ENCODE measurements around the gene RFX2. TPM values are rescaled to one million over a fixed set of nuclear protein-coding genes. Genes with fewer than 3 reads are reported as not detected.

The RFX2 gene
- total RNA-seq, 1 donor from 2014 or later: 3.9 TPM

DNA sequence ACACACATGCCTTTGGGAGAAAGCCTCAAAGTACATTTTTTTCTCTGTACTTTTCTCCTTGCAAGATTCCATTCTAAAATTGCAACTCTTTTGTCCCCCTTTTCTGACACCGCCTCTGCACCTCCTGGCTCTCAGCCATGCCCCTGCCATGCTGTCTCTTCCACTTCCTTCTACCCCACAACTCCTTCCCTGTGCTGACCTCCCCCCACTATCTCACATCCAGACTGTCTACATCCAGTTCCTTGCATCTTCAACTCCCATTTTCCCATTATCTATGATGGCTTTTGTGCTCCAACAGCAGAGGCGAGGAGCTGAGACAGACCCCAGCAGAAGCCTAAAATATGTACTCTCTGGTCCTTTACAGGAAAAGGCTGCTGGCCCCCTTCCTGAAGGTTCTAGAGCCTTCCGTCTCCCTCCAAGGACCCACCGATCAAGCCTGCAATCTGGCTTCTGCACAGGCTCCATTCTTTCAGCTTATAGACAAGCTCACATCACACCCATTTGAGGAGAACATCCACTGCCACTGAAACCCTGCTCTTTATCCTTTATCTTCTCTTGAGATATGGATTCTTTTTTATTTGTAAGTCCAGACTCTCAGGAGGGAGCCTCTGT is 50.2 kb downstream of the RFX2 start:
- no peak for DNase-seq (ENCODE audit: low read depth)

DNA sequence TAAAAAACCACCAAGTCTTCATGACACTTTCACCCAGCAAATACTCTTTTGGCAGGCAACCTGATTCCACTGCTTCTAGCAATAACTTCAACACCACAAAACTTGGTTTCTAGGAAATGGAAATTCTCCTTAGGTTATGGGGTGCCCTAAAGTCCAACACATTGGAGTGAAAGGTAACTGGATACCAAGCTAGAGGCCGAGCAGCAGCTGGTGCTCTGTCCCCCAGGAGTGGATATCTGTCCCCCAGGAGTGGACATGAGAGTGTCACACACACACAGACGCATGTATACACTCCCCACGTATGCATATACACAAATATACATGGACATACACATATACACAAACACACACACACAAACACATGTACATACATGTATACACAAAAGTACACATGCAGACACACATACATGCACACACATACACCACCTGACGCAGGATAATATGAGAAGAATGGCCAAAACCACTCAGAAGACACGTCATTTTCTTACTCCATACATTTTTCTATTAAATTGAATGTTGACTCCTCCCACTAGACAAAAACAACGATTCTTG is 50.8 kb downstream of the RFX2 start:
- DNase-seq (ENCODE audit: low read depth): no peak

DNA sequence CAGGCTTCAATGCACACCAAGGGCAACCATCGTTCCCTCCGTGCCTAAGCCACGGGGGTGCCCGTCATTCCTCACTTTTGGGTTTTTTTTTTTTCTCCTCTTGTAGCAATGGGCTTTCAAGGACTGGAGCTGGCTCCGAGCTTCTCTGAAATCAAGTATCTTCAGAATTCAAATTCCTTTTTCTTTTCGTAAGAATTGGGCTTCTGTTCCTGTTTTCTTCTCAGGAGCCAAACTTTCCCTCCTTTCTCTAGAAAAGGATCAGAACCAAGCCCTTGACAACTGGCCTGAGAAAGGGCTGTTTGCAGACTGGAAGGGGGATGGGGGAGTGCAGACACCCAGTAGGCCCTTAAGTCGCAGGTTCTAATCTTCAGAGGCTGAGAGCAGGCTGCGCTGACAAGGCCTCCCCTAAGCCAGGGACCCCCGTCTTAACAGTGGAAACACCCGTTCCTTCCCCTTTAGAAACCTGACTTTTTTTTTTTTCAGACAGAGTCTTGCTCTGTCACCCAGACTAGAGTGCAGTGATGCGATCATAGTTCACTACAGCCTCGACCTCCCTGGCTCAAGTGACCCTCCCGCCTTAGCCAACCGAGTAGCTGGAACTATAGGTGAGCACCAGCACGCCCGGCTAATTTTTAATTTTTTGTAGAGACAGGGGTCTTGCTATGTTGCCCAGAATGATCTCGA is 51.6 kb downstream of the RFX2 start:
- no peak for DNase-seq (ENCODE audit: low read depth)

DNA sequence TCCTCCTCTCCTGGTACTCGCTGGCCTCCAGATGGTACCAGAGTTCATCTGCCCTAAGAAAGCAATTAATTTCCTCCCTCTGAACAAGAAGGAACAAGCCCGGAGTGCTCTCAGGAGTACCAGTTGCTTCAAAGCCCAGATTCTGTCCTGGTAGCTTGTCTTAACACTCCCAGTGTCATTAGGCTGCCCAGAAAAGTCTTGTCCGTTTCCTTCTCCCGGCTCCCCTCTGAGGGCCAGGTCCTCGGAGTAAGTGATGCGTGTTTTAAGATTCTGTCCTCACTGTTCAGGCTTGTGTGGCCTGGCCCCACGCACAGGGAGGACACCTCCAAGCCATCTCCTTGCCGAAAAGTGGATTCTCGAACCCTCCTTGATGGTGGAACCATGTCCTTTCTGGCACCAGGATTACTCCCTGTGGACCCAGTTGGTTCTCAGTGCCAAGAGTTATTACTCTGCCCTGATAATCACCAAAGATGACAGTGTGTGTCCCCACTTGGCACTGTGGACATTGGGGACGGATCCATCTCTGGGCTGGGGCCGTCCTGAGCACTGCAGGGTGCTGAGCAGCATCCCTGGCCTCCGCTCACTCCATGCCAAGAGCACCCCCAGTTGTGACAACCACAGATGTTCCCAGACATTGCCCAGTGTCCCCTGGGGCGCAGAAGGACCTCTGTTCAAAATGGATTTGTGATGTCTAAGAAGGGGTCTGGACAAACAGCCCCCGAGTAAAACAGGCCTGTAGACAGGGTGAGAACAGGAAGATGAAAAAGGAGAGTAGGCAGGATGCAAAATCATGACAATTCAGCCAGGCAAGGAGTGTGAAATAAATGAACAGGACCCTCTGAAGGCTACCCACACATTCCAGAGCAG is 52.4 kb downstream of the RFX2 start:
- DNase-seq (ENCODE audit: low read depth): no peak

DNA sequence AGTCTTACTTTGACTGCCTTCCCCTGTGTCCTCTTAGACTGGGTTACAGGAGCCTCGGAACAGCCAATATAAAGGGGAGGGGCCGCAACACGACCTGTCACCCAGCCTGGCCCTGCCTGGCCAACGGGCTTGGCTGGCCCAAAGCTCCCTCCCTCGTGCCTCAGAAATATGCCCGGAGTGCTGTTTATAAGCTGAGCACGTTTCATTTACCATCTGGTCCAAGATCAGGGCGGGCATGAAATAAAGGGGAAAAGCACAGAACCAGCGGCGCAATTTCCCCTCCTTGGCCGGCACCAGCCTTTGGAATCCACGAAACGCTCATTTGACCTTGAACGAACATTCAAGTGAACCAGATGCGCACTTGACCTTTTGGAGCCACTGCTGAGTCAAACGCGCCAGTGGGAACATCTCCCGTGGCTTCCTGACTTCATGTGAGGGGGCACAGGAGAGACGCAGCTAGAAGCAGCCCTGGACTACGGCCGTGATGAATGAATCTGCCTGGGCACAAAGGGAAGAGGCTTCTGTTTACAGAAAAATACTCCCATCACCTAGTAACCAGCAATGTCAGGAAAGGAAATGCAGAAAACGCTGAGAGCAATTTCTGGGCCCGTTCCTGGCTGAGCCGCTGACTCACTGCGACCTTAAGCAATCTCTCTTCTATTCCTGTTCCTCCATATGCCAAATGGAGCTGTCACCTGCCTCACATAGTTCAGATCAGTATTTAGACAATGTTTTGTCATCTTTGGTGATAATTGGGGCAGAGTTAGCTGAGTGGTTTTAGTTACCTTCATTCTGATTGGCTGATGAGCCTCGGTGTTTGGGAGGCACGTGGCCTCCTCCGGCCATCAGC is 53.3 kb downstream of the RFX2 start:
- peak; percentile 98 for DNase-seq (ENCODE audit: low read depth)

DNA sequence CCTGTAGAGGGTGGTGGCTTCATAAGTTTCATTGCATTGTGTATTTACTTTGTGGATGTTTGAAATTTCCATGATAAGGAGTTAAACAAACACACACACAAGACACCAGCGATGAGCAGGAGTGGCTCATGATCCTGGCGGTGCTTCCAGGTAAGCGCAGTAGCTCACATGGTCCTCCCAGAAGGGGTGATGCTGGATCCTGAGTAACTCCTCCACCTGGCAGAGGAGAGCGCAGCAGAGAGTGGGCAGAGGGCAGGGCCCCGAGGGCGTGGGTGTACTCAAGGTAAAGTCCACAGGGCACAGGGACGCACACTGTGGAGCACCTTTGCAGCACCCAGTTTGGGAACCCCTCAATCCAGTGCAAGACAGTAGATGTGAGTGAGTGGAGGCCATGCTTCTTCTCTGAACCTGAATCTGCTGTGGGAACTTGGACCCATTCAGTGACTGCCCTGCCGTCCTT is 54.0 kb downstream of the RFX2 start:
- DNase-seq (ENCODE audit: low read depth): no peak

DNA sequence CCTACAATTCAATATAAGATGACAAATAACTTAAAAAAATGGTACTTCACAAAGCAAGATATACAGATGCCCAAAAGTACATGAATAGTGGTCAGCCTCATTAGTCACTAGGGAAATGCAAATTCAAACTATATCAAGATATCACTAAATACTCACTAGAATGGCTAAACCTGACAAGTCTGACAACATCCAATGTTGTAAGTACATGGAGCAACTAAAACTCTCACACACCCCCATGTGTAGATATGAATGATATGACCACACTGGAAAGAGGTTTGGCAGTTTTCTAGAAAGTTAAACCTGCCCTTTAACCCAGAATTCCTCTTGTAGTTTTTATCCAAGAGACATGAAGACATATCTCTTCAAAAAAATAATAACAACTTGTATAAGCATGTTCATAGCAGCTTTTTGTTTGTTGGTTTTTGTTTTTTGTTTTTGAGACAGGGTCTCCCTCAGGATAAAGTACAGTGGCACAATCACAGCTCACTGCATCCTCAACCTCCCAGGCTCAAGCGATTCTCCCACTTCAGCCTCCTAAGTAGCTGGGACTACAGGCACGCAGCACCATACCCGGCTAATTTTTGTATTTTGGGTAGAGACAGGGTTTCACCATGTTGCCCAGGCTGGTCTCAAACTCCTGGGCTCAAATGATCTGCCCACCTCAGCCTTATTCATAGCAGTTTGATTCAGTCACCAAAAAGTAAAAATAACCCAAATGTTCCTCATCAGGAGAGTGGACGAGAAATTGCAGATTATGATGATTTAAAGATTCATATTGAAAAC is 55.1 kb downstream of the RFX2 start:
- no peak for DNase-seq (ENCODE audit: low read depth)

DNA sequence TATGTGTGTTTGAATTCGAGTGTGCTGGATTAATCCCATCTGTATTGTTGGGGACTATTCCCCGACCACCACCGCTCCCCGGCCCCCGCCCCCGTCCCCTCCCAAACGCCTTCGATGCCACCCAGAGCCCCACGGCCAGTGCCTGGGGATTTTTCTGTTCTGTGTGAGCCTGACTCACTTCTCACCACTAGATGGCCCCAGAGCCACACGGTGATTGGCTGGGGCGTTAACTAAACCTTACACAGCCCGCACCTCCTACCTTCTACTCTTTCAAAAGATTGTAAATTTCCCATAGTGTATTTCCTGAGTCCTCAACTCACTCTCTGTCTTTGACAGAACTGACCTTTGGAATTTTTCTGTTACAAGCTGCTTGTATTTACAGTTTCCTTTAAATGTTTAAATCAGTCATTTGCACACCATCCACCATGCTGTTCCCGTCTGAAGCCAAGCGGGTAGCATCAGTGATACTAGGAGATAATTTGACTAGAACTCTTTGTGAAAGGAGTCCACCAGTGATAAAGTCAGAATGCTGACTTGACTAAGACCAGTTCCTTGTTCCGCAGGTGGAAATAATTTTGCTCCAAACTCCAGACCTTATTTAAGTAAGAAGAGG is 61.4 kb downstream of the RFX2 start:
- DNase-seq (ENCODE audit: low read depth): peak; percentile 53

DNA sequence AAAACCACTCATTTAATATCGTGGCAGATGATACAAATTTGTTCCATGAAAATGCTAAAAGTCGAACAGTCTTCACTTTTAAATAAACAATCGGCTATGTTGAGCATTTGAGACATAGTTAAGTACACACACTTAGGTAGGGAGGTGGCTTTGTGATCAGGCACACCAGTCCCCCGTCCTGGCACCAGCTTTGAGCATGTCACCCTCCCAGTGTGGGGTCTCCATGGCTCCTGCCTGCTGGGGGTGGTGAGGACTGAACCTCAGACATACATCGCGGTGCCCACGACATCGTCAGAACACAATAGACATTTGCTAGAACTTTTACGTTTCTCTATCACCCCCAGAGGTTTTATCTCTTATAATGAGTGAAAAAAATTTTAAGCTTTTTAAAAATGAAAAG is 62.0 kb downstream of the RFX2 start:
- no peak for DNase-seq (ENCODE audit: low read depth)

DNA sequence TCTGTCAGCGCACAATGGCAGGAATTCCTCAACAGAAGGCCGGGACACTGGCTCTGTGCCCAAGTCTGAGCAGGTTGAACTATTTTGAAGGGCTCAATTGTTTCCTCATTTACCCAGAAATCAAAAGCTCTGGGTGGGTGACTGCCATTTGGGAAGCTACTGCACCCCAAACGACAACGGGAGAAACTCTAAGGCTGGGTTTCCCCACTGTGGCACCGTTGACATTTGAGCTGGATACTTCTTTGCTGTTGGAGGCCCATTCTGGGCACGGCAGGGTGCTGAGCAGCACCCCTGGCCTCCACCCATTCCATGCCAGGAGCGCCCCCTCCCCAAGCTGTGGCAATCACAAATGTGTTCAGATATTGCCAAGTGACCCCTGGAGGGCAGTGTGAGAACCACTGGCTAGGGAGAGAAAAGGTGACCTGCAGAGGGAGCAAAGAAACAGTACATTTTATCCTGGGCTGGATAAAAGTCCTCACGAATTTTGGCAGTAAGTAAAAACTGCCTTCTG is 62.5 kb downstream of the RFX2 start:
- DNase-seq (ENCODE audit: low read depth): peak; percentile 49

DNA sequence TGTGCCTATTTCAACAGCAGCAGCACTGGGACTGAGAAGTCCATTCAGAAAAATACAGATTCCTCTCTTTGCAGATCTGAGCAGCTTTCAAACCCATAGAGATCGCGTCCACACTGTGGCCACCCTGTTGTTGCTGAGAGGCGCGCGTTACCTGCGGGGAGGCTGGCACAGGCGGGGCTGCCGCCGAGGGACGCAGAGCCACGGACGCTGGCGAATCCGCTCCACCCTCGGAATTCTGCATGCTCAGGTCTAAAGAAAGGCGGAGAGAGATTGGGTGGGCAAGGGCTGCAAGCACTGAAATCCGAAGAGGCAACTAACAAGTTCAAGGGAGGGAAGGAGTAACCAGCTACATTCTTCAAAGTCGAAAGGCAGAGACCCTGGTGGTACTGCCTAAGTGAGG is 63.0 kb downstream of the RFX2 start:
- DNase-seq (ENCODE audit: low read depth): no peak

DNA sequence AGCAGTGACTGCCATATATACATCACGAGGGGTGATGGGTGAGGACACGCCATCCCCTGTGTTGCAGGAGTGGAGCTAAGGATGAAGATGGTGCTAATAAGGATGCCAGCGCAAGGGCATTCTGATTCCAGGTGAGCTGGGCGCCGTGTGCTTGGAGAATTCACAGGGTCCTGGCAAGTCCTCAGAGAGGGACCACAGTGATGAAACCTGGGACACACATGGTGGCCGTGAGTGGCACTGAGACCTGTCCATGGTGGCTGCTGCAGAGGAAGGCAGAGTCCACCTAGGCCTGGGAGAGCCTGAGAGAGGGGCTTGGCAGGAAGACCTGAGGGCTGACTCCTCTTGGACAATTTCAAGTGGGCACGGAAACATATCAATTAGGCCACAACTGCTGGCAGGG is 65.2 kb downstream of the RFX2 start:
- no peak for DNase-seq (ENCODE audit: low read depth)

DNA sequence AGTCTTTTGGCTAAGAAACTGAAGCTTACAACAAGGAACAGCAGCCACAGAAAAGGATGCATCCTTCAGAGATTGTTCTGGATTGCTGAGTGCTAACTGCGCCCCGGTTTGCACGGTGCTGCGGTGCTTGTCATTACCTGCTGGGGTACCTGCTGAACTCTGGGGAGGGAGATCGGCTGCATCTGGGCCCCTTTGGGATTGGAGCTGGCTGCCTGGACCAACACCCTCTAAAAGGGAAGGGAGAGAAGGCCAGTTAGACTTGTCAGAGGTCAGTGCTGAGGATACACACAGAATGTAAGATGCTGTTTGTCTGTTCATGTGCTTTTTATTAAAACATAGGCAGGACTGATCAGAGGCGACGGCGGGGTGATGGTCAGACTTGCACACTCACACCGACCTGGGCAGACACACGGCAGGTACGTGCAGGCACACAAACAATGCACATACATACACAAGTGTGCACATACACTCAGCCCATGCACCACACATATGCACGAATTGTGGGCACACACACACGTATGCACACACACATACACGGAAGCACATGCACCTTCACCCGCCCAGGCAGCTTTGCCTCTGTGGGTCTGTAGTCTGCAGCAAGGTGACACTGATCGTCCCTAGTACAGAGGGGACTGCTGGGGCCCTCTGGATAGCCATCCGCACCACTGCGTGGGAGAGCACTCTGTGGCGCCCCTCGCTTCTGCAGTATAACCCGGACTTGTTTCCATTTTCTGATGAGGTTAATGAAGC is 66.1 kb downstream of the RFX2 start:
- no peak for DNase-seq (ENCODE audit: low read depth)

DNA sequence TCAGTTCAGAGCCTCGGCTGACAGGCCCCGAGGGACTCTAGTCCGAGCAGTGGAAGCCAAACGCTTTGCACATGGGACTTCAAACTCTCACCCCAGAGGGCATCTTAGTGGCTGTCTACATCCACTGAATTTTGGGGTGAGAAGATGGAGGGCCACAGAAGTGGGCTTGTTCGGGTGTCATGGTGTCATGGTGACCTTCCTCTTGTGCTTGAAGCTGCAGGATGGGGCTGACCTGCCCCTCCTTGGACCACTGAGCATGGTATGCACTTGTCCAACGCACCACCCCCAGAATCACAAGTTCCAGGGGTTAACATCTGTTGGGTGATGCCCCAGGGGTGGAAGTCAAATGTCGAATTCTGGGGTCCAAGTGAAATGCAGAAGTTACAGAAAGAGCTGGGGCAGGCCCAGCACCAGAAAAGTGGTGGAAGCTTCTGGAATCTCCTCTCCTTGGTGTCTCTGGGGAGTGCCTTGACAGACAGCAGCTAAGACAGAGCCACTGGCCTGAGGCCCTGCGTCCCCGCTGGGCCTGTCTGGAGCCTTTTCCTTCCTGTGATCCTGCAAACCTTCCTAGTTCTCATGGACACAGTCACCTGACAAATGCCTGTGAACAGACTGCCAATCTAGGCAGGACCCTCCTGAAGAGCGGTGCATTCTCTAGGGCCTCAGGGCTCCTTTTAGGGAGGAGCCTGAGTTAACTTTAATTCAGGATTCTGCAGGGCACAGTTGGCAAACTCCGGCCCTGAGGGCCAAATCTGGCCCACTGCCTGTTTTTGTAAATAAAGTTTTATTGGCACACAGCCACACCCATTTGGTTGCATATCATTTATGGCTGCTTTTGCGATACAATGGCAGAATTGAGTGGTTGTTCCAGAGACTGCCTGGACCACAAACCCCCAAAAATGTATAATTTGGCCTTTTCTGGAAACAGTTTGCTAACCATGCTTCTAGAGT is 67.2 kb downstream of the RFX2 start:
- no peak for DNase-seq (ENCODE audit: low read depth)

DNA sequence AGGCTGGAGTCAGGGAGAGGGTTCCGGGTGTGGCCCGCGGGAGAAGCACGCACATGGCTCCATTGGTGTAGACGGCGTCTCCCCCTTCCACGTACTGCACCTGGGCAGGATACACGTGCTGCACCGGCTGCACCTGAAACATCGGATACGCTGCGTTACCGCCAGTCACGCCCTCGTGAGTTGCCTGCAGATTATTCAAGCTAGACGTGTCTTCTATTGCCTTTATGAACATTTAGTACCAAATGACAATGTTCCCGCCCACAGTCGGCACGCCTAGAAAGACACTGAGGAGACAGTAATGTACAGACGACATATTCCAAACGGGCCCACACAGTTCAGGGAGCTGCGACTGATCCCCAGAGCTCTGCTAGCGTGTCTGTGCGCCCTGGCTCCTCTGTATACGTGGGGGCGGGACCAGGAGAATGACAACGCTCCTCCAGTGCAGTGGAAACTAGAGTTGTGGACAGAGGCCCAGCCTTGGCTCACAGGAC is 68.3 kb downstream of the RFX2 start:
- DNase-seq (ENCODE audit: low read depth): no peak

DNA sequence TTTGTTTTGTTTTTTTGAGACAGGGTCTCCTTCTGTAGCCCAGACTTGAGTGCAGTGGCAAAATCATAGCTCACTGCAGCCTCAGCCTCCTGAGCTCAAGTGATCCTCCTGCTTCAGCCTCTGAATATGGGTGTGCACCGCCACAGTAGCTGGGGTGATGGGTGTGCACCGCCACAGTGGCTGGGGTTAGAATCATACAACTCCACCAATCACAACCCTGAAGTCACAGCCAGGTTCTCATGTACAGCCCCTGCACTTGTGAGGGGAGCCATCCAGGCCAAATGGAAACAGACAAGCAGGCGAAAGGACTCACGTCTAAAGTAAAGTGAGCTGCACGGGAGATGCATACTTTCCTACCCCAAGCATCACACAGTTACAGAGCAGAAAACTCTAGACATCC is 69.2 kb downstream of the RFX2 start:
- no peak for DNase-seq (ENCODE audit: low read depth)

DNA sequence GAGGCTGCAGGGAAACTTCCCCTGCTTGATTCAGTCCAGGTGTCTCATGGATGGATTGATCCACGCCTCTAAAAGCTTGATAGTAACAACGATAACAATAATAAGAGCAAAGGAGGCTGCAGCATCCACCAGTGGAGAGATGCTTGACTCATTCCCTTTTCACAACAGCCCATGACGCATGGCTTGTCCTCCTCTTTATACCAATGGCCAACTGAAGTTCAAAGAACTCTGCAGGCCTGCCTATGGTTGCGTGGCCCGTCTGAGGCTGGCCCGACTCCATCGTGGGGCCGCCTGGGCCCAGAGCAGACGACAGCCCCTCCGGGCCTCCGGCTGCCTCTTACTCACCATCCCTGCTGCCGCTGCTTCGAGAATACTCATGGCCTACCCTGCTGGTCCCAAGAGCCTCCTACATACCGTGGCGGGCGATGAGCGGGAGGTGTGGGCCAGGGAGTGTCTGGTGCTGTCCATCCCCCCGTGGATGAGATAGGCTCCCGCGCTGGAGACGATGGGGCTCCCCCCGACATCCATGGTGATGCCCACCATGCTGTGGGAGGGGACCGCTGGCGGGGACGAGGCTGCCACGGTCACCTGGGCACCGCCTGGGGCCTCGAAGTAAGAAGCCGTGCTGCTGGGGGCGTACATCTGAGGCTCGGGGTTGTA is 70.6 kb downstream of the RFX2 start:
- DNase-seq (ENCODE audit: low read depth): no peak
